NT2/D1 (cell line): Measurements from ENCODE around the gene NAA38.

ENCODE experiments used
- YY1 ChIP-seq: IDR thresholded peaks from 2 replicates; pipeline ENCODE4 v1.6.1; 2011; ENCODE audit not compliant: insufficient read length, insufficient read depth
- ZNF274 ChIP-seq: IDR thresholded peaks from 2 replicates; pipeline ENCODE4 v1.6.1; 2011; ENCODE audit warnings: mild to moderate bottlenecking, low read depth, low read length

DNA sequence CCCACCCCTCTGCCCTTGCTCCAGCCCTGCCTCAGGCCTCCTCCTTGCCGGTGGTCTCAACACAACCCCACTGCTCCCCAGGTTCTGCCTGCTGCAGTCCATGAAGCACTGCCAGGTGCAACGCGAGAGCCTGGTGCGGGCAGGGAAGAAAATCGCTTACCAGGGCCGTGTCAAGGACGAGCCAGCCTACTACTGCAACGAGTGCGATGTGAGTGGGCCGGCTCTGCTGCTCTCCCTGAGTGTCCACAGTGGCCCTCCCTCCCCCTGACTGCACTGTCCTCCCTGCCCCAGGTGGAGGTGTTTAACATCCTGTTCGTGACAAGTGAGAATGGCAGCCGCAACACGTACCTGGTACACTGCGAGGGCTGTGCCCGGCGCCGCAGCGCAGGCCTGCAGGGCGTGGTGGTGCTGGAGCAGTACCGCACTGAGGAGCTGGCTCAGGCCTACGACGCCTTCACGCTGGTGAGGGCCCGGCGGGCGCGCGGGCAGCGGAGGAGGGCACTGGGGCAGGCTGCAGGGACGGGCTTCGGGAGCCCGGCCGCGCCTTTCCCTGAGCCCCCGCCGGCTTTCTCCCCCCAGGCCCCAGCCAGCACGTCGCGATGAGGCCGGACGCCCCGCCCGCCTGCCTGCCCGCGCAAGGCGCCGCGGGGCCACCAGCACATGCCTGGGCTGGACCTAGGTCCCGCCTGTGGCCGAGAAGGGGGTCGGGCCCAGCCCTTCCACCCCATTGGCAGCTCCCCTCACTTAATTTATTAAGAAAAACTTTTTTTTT, 4.3 kb downstream of the NAA38 start:
- TF ChIP-seq YY1 (no peak), ZNF274 (no peak)
